HepG2 (cell line): ENCODE results near the gene HELZ. TPM values are rescaled to one million over a fixed set of nuclear protein-coding genes. Genes with fewer than 3 reads are reported as not detected.

Experiments used
- ARID2 ChIP-seq: sonication (generic); formaldehyde crosslinking; IDR thresholded peaks from 2 replicates; pipeline ENCODE4 v1.8.1; 2022; ENCODE audit warnings: mild to moderate bottlenecking, missing genetic modification reagents, borderline replicate concordance
- HDAC2 ChIP-seq: sonication (generic); formaldehyde crosslinking; IDR thresholded peaks from 2 replicates; pipeline ENCODE4 v1.4.0; 2020; ENCODE audit warnings: missing genetic modification reagents
- MED13 ChIP-seq: sonication (generic); formaldehyde crosslinking; IDR thresholded peaks from 2 replicates; pipeline ENCODE4 v1.5.0; 2020; ENCODE audit warnings: missing genetic modification reagents
- NFIB ChIP-seq: sonication (generic); formaldehyde crosslinking; IDR thresholded peaks from 2 replicates; pipeline ENCODE4 v1.9.0; 2021; ENCODE audit warnings: missing genetic modification reagents, mild to moderate bottlenecking, borderline replicate concordance
- NFIC ChIP-seq: IDR thresholded peaks from 2 replicates; pipeline ENCODE4 v1.6.1; 2012; ENCODE audit warnings: mild to moderate bottlenecking, low read length, inconsistent platforms
- SPEN ChIP-seq: sonication (generic); formaldehyde crosslinking; IDR thresholded peaks from 2 replicates; pipeline ENCODE4 v1.5.1; 2020; ENCODE audit warnings: low read depth, mild to moderate bottlenecking, missing genetic modification reagents
- TBX2 ChIP-seq: sonication (generic); formaldehyde crosslinking; IDR thresholded peaks from 2 replicates; pipeline ENCODE4 v1.5.0; 2020; ENCODE audit warnings: missing genetic modification reagents, mild to moderate bottlenecking, borderline replicate concordance
- ZFP37 ChIP-seq: sonication (generic); formaldehyde crosslinking; IDR thresholded peaks from 2 replicates; pipeline ENCODE4 v1.4.0; 2020; ENCODE audit warnings: missing genetic modification reagents, borderline replicate concordance
- ZMYM3 ChIP-seq: sonication (generic); formaldehyde crosslinking; IDR thresholded peaks from 2 replicates; pipeline ENCODE4 v1.5.1; 2020; ENCODE audit warnings: mild to moderate bottlenecking, missing genetic modification reagents
- ZNF549 ChIP-seq: sonication (generic); formaldehyde crosslinking; IDR thresholded peaks from 2 replicates; pipeline ENCODE4 v1.5.0; 2020; ENCODE audit warnings: missing genetic modification reagents
- ZNF768 ChIP-seq: sonication (generic); formaldehyde crosslinking; IDR thresholded peaks from 2 replicates; pipeline ENCODE4 v1.4.0; 2020; ENCODE audit warnings: missing genetic modification reagents
- polyA plus RNA-seq, 8 experiments: library from polyadenylated mRNA; depleted of rRNA in 3 of 8; stranded (reverse) in 7 of 8; unstranded in 1 of 8; fragments of >200 nt; fragmentation: Illumina TruSeq in 4 of 8; extraction: Trizol in 4 of 8; gene quantifications; 2 replicates each; pipeline versions ENCODE4 v1.2.1 to v1.2.3, GENCODE V29; 2011 to 2016; ENCODE audit warnings: low read depth in 4 of 8, missing spikeins in 1 of 8, mixed read lengths in 1 of 8; ENCODE audit not compliant: insufficient read depth in 1 of 8
- total RNA-seq, 5 experiments: library from RNA; depleted of rRNA; stranded (reverse); fragments of >200 nt; fragmentation: Illumina TruSeq; extraction: Trizol; gene quantifications; 2 replicates each; pipeline ENCODE4 v1.2.3, GENCODE V29; 2016; ENCODE audit warnings: low read depth in 1 of 5
- TF ChIP-seq, protein P1 (sequence below): sonication (generic); formaldehyde crosslinking; IDR thresholded peaks from 2 replicates; pipeline ENCODE4 v1.4.0; 2020; ENCODE audit warnings: mild to moderate bottlenecking, missing genetic modification reagents
- TF ChIP-seq, protein P2 (sequence below): sonication (generic); formaldehyde crosslinking; IDR thresholded peaks from 2 replicates; pipeline ENCODE4 v1.4.0; 2020; ENCODE audit warnings: mild to moderate bottlenecking, missing genetic modification reagents
- TF ChIP-seq, protein P3 (sequence below): sonication (generic); formaldehyde crosslinking; IDR thresholded peaks from 2 replicates; pipeline ENCODE4 v1.4.0; 2020; ENCODE audit warnings: missing genetic modification reagents
- TF ChIP-seq, protein P4 (sequence below): sonication (generic); formaldehyde crosslinking; conservative IDR thresholded peaks from 2 replicates; pipeline ENCODE4 v1.8.0; 2022; ENCODE audit warnings: missing genetic modification reagents
- TF ChIP-seq, protein P5 (sequence below): sonication (generic); formaldehyde crosslinking; IDR thresholded peaks from 2 replicates; pipeline ENCODE4 v1.4.0; 2020; ENCODE audit warnings: mild to moderate bottlenecking, missing genetic modification reagents

Gene HELZ
- total and polyA plus RNA-seq, 2 of the 13 experiments (the other 11 are each of a cell fraction or from before 2014, with no cell fraction given): 35.3 to 52.4 TPM

DNA sequence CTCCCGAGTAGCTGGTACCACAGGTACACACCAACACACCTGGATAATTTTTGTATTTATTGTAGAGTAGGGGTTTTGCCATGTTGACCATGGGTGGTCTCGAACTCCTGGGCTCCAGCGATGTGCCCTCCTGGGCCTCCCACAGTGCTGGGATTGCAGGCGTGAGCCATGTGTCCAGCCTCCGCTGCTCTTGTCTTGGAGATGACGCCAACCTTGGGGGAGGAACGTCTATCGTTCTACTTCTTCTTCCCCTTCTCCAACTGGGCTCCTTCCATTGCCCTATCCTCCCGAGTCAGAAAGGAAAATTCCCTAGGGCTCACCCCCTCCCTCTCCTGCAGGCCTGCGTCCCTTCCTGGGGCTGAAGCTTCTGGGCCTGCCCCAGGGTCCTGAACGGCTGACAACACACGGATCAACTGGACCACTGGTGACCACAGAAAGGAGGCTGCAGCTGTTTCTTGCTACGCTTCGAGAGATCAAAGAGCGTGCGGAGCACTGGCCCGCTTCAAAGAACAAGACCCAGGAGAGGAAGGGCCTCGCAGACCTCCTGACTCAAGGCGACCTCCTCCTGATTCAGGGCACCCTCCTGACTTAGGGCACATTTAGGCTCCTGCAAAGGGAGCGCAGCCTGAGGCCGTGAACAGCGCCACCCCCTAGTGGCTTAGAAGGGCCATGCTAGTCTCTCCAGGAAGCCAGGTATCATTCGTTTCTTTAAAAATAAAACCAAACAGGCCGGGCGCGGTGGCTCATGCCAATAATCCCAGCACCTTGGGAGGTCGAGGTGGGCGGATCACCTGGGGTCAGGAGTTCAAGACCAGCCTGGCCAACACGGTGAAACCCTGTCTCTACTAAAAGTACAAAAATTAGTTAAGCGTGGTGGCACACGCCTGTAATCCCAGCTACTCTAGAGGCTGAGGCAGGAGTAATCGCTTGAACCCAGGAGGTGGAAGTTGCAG is 48.5 kb upstream of the HELZ start (continued):
- TF ChIP-seq, protein P1, sequence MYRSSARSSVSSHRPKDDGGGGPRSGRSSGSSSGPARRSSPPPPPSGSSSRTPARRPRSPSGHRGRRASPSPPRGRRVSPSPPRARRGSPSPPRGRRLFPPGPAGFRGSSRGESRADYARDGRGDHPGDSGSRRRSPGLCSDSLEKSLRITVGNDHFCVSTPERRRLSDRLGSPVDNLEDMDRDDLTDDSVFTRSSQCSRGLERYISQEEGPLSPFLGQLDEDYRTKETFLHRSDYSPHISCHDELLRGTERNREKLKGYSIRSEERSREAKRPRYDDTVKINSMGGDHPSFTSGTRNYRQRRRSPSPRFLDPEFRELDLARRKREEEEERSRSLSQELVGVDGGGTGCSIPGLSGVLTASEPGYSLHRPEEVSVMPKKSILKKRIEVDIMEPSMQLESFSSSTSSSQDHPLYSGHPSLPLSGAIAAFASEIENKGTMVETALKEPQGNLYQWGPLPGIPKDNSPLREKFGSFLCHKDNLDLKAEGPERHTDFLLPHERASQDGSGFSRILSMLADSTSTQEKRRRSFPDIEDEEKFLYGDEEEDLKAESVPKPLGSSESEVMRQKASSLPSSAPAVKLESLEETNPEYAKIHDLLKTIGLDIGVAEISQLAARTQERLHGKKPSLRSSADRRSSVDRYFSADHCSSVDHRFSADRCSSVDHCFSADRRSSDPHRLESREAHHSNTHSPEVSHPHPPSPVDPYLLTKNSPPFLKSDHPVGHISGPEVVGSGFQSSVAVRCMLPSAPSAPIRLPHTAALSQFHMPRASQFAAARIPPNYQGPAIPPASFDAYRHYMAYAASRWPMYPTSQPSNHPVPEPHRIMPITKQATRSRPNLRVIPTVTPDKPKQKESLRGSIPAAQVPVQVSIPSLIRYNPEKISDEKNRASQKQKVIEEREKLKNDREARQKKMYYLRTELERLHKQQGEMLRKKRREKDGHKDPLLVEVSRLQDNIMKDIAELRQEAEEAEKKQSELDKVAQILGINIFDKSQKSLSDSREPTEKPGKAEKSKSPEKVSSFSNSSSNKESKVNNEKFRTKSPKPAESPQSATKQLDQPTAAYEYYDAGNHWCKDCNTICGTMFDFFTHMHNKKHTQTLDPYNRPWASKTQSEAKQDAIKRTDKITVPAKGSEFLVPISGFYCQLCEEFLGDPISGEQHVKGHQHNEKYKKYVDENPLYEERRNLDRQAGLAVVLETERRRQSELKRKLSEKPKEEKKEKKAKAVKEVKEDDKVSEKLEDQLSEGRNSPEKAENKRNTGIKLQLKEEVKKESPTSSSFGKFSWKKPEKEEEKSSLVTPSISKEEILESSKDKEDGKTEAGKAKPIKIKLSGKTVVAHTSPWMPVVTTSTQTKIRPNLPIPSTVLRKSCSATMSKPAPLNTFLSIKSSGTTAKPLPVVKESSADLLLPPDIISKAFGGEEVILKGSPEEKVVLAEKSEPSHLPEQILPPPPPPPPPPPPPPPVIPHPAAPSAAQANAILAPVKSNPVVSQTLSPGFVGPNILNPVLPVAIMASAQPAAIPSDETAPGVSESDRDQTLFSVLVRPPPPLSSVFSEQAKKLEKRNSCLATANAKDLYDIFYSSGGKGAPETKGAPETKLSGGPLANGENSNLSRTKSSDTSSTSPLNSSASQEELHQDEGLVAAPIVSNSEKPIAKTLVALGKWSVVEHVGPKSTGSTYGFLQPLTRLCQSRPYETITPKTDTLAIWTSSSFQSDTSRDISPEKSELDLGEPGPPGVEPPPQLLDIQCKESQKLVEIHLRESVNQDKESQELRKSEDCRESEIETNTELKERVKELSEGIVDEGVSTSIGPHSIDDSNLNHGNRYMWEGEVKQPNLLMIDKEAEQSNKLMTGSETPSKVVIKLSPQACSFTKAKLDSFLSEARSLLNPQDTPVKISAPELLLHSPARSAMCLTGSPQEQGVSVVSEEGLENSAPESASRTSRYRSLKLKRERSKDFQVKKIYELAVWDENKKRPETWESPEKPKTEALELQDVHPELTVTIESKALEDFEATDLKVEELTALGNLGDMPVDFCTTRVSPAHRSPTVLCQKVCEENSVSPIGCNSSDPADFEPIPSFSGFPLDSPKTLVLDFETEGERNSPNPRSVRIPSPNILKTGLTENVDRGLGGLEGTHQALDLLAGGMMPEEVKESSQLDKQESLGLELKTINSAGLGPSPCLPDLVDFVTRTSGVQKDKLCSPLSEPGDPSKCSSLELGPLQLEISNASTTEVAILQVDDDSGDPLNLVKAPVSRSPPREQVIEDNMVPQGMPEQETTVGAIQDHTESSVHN: no peak
- TF ChIP-seq ARID2 (CRISPR knock-in tag): no peak
- TF ChIP-seq TBX2 (CRISPR knock-in tag): no peak
- TF ChIP-seq MED13 (CRISPR knock-in tag): no peak
- TF ChIP-seq ZNF768 (CRISPR knock-in tag): peak; percentile 9; the same call in 1 of the 2 replicates
- TF ChIP-seq, protein P2, sequence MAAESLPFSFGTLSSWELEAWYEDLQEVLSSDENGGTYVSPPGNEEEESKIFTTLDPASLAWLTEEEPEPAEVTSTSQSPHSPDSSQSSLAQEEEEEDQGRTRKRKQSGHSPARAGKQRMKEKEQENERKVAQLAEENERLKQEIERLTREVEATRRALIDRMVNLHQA (CRISPR knock-in tag): no peak
- TF ChIP-seq, protein P3, sequence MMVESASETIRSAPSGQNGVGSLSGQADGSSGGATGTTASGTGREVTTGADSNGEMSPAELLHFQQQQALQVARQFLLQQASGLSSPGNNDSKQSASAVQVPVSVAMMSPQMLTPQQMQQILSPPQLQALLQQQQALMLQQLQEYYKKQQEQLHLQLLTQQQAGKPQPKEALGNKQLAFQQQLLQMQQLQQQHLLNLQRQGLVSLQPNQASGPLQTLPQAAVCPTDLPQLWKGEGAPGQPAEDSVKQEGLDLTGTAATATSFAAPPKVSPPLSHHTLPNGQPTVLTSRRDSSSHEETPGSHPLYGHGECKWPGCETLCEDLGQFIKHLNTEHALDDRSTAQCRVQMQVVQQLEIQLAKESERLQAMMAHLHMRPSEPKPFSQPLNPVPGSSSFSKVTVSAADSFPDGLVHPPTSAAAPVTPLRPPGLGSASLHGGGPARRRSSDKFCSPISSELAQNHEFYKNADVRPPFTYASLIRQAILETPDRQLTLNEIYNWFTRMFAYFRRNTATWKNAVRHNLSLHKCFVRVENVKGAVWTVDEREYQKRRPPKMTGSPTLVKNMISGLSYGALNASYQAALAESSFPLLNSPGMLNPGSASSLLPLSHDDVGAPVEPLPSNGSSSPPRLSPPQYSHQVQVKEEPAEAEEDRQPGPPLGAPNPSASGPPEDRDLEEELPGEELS: no peak
- TF ChIP-seq NFIB (CRISPR knock-in tag): no peak
- TF ChIP-seq, protein P4, sequence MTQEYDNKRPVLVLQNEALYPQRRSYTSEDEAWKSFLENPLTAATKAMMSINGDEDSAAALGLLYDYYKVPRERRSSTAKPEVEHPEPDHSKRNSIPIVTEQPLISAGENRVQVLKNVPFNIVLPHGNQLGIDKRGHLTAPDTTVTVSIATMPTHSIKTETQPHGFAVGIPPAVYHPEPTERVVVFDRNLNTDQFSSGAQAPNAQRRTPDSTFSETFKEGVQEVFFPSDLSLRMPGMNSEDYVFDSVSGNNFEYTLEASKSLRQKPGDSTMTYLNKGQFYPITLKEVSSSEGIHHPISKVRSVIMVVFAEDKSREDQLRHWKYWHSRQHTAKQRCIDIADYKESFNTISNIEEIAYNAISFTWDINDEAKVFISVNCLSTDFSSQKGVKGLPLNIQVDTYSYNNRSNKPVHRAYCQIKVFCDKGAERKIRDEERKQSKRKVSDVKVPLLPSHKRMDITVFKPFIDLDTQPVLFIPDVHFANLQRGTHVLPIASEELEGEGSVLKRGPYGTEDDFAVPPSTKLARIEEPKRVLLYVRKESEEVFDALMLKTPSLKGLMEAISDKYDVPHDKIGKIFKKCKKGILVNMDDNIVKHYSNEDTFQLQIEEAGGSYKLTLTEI (CRISPR knock-in tag): no peak
- TF ChIP-seq, protein P5, sequence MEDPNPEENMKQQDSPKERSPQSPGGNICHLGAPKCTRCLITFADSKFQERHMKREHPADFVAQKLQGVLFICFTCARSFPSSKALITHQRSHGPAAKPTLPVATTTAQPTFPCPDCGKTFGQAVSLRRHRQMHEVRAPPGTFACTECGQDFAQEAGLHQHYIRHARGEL (CRISPR knock-in tag): no peak
- TF ChIP-seq ZNF549 (CRISPR knock-in tag): no peak
- peak; percentile 58; the same call in 1 of the 2 replicates for TF ChIP-seq ZMYM3
- no peak for TF ChIP-seq HDAC2 (CRISPR knock-in tag)
- no peak for TF ChIP-seq SPEN (CRISPR knock-in tag)
- TF ChIP-seq NFIC: no peak
- no peak for TF ChIP-seq ZFP37 (CRISPR knock-in tag)
